Measurements from ENCODE around the gene CELF1. TPM values are rescaled to one million over a fixed set of nuclear protein-coding genes. Genes with fewer than 3 reads are reported as not detected.

CELF1 gene
- total RNA-seq, 1 donor from 2014 or later, result 88.6 TPM

GRCh38 chr11:47437218-47437745 lies 115.7 kb downstream of the CELF1 start:
- intact Hi-C loops (cut with micrococcal nuclease), result no loop called here
- Histone ChIP-seq H3K27me3 (ENCODE audit: low read depth) (no peaks in the 10 kb centered on the region), H3K36me3 (no peaks in the 10 kb centered on the region), H3K4me3 (no peak overlapping the region), H3K27ac (replicated peaks) (peak overlapping the region; percentile 75), H3K4me1 (peaks cover 19% of the 10 kb centered on the region), H3K9me3 (replicated peaks) (no peaks in the 10 kb centered on the region)
- no peak for DNase-seq
- TF ChIP-seq CTCF (IDR thresholded peaks at IDR 0.05; ENCODE audit: borderline replicate concordance), result no peak

GRCh38 chr11:47436726-47437125 lies 116.2 kb downstream of the CELF1 start:
- Histone ChIP-seq H3K36me3 (no peaks in the 10 kb centered on the region), H3K4me1 (peaks cover 17% of the 10 kb centered on the region), H3K9me3 (replicated peaks) (no peaks in the 10 kb centered on the region), H3K27ac (replicated peaks) (no peak overlapping the region), H3K4me3 (no peak overlapping the region), H3K27me3 (ENCODE audit: low read depth) (no peaks in the 10 kb centered on the region)
- no peak for TF ChIP-seq CTCF (IDR thresholded peaks at IDR 0.05; ENCODE audit: borderline replicate concordance)
- DNase-seq, result no peak
- intact Hi-C loops (cut with micrococcal nuclease), result no loop called here

- TF ChIP-seq CTCF (IDR thresholded peaks at IDR 0.05; ENCODE audit: borderline replicate concordance), result no peak
- DNase-seq, result no peak
- Histone ChIP-seq H3K4me1 (peaks cover 17% of the 10 kb centered on the region), H3K9me3 (replicated peaks) (no peaks in the 10 kb centered on the region), H3K27ac (replicated peaks) (no peak overlapping the region), H3K36me3 (no peaks in the 10 kb centered on the region), H3K27me3 (ENCODE audit: low read depth) (no peaks in the 10 kb centered on the region), H3K4me3 (no peak overlapping the region)
- intact Hi-C loops (cut with micrococcal nuclease), result no loop called here
Observed at GRCh38 chr11:47435687-47436086, 117.2 kb downstream of the CELF1 start.

- no peaks in the 10 kb centered on the region for H3K36me3 ChIP-seq
- H3K4me3 ChIP-seq, result no peak overlapping the region
- peaks cover 17% of the 10 kb centered on the region for H3K4me1 ChIP-seq
- no peaks in the 10 kb centered on the region for H3K9me3 ChIP-seq (replicated peaks)
- intact Hi-C loops (cut with micrococcal nuclease), result no loop called here
- peak overlapping the region; percentile 65 for H3K27ac ChIP-seq (replicated peaks)
- no peaks in the 10 kb centered on the region for H3K27me3 ChIP-seq (ENCODE audit: low read depth)
- DNase-seq, result no peak
- TF ChIP-seq CTCF (IDR thresholded peaks at IDR 0.05; ENCODE audit: borderline replicate concordance), result no peak
Observed at GRCh38 chr11:47434011-47434786, 118.7 kb downstream of the CELF1 start.

GRCh38 chr11:47433157-47433556 lies 119.8 kb downstream of the CELF1 start:
- Histone ChIP-seq H3K4me3 (no peak overlapping the region), H3K27ac (replicated peaks) (no peak overlapping the region), H3K9me3 (replicated peaks) (no peaks in the 10 kb centered on the region), H3K36me3 (no peaks in the 10 kb centered on the region), H3K4me1 (peaks cover 17% of the 10 kb centered on the region), H3K27me3 (ENCODE audit: low read depth) (no peaks in the 10 kb centered on the region)
- no peak for TF ChIP-seq CTCF (IDR thresholded peaks at IDR 0.05; ENCODE audit: borderline replicate concordance)
- intact Hi-C loops (cut with micrococcal nuclease), result no loop called here
- no peak for DNase-seq
